ENCODE results near the gene STX17. TPM values are rescaled to one million over a fixed set of nuclear protein-coding genes. Genes with fewer than 3 reads are reported as not detected.

STX17 gene
- total and polyA plus RNA-seq, 10 of the 15 experiments (the other 5 are each of a cell fraction or from before 2014, with no cell fraction given), result 11.5 to 29.3 (median 20.0) TPM

DNA sequence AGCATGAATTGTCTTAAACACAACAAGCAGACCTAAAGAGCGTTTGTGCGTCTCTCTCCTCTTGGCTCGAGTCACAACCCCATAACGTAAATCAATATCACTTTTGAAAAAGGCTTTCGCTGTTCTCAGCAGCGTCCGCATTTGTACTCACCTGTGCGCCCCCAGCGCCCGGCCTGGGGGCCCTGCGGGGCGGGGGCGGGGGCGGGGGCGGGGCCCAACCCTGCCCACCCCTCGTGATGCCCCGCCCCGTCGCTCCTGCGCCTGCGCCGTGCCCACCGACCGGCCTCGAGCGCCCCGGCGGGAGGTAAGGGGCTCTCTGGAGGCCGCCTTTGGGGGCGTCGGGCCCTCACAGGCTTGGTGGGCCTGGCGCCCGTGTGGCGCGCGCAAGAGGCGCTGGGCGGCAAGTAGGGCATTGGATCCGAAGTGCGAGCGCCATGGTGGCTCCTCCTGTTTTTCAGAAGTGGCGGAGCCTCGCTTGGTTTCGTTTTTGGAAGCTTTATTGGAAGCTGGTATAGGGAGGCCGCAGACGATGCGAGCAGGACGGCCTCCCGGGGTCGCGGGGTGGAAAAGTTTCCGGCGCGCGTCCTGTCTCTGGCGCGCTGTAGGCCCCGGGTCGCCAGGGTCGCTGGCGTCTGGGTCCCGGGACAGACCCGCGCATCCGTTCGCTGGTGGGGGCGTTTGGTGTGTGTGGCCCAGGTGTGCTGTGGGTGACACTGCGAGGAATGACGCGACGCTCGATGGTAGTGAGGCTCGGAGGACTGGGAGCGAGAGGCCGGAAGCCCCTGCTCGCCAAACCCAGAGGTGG, at the start of gene STX17 (continued):
- TF ChIP-seq, protein P1, sequence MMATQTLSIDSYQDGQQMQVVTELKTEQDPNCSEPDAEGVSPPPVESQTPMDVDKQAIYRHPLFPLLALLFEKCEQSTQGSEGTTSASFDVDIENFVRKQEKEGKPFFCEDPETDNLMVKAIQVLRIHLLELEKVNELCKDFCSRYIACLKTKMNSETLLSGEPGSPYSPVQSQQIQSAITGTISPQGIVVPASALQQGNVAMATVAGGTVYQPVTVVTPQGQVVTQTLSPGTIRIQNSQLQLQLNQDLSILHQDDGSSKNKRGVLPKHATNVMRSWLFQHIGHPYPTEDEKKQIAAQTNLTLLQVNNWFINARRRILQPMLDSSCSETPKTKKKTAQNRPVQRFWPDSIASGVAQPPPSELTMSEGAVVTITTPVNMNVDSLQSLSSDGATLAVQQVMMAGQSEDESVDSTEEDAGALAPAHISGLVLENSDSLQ (IDR thresholded peaks at IDR 0.05), result no peak
- TF ChIP-seq, protein P2, sequence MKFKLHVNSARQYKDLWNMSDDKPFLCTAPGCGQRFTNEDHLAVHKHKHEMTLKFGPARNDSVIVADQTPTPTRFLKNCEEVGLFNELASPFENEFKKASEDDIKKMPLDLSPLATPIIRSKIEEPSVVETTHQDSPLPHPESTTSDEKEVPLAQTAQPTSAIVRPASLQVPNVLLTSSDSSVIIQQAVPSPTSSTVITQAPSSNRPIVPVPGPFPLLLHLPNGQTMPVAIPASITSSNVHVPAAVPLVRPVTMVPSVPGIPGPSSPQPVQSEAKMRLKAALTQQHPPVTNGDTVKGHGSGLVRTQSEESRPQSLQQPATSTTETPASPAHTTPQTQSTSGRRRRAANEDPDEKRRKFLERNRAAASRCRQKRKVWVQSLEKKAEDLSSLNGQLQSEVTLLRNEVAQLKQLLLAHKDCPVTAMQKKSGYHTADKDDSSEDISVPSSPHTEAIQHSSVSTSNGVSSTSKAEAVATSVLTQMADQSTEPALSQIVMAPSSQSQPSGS (IDR thresholded peaks at IDR 0.05; ENCODE audit: low read length), result no peak
- TF ChIP-seq, protein P3, sequence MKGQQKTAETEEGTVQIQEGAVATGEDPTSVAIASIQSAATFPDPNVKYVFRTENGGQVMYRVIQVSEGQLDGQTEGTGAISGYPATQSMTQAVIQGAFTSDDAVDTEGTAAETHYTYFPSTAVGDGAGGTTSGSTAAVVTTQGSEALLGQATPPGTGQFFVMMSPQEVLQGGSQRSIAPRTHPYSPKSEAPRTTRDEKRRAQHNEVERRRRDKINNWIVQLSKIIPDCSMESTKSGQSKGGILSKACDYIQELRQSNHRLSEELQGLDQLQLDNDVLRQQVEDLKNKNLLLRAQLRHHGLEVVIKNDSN (IDR thresholded peaks at IDR 0.05; ENCODE audit: borderline replicate concordance, extremely low read length, insufficient read depth, low read depth, low read length), result no peak
- TF ChIP-seq, protein P4, sequence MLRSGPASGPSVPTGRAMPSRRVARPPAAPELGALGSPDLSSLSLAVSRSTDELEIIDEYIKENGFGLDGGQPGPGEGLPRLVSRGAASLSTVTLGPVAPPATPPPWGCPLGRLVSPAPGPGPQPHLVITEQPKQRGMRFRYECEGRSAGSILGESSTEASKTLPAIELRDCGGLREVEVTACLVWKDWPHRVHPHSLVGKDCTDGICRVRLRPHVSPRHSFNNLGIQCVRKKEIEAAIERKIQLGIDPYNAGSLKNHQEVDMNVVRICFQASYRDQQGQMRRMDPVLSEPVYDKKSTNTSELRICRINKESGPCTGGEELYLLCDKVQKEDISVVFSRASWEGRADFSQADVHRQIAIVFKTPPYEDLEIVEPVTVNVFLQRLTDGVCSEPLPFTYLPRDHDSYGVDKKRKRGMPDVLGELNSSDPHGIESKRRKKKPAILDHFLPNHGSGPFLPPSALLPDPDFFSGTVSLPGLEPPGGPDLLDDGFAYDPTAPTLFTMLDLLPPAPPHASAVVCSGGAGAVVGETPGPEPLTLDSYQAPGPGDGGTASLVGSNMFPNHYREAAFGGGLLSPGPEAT (IDR thresholded peaks at IDR 0.05; ENCODE audit: low read depth), result no peak
- TF ChIP-seq, protein P5, sequence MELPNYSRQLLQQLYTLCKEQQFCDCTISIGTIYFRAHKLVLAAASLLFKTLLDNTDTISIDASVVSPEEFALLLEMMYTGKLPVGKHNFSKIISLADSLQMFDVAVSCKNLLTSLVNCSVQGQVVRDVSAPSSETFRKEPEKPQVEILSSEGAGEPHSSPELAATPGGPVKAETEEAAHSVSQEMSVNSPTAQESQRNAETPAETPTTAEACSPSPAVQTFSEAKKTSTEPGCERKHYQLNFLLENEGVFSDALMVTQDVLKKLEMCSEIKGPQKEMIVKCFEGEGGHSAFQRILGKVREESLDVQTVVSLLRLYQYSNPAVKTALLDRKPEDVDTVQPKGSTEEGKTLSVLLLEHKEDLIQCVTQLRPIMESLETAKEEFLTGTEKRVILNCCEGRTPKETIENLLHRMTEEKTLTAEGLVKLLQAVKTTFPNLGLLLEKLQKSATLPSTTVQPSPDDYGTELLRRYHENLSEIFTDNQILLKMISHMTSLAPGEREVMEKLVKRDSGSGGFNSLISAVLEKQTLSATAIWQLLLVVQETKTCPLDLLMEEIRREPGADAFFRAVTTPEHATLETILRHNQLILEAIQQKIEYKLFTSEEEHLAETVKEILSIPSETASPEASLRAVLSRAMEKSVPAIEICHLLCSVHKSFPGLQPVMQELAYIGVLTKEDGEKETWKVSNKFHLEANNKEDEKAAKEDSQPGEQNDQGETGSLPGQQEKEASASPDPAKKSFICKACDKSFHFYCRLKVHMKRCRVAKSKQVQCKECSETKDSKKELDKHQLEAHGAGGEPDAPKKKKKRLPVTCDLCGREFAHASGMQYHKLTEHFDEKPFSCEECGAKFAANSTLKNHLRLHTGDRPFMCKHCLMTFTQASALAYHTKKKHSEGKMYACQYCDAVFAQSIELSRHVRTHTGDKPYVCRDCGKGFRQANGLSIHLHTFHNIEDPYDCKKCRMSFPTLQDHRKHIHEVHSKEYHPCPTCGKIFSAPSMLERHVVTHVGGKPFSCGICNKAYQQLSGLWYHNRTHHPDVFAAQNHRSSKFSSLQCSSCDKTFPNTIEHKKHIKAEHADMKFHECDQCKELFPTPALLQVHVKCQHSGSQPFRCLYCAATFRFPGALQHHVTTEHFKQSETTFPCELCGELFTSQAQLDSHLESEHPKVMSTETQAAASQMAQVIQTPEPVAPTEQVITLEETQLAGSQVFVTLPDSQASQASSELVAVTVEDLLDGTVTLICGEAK (IDR thresholded peaks at IDR 0.05; ENCODE audit: borderline replicate concordance), result no peak
- TF ChIP-seq NRF1 (conservative IDR thresholded peaks at IDR 0.05; ENCODE audit: low read depth, low read length) (peak; percentile 58), RCOR1 (conservative IDR thresholded peaks at IDR 0.05; ENCODE audit: low read depth, low read length) (no peak), HCFC1 (IDR thresholded peaks at IDR 0.05; ENCODE audit: low read length) (0 out of 2 replicates have a peak, but pooled peaks have one; percentile 12), SRF (IDR thresholded peaks at IDR 0.05; ENCODE audit: low read depth in 2 of 2, low read length in 2 of 2) (no peak), RBBP5 (conservative IDR thresholded peaks at IDR 0.05) (peak; percentile 93)
- TF ChIP-seq, protein P6, sequence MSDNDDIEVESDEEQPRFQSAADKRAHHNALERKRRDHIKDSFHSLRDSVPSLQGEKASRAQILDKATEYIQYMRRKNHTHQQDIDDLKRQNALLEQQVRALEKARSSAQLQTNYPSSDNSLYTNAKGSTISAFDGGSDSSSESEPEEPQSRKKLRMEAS (IDR thresholded peaks at IDR 0.05; ENCODE audit: low read depth, low read length), result no peak
- TF ChIP-seq, protein P7, sequence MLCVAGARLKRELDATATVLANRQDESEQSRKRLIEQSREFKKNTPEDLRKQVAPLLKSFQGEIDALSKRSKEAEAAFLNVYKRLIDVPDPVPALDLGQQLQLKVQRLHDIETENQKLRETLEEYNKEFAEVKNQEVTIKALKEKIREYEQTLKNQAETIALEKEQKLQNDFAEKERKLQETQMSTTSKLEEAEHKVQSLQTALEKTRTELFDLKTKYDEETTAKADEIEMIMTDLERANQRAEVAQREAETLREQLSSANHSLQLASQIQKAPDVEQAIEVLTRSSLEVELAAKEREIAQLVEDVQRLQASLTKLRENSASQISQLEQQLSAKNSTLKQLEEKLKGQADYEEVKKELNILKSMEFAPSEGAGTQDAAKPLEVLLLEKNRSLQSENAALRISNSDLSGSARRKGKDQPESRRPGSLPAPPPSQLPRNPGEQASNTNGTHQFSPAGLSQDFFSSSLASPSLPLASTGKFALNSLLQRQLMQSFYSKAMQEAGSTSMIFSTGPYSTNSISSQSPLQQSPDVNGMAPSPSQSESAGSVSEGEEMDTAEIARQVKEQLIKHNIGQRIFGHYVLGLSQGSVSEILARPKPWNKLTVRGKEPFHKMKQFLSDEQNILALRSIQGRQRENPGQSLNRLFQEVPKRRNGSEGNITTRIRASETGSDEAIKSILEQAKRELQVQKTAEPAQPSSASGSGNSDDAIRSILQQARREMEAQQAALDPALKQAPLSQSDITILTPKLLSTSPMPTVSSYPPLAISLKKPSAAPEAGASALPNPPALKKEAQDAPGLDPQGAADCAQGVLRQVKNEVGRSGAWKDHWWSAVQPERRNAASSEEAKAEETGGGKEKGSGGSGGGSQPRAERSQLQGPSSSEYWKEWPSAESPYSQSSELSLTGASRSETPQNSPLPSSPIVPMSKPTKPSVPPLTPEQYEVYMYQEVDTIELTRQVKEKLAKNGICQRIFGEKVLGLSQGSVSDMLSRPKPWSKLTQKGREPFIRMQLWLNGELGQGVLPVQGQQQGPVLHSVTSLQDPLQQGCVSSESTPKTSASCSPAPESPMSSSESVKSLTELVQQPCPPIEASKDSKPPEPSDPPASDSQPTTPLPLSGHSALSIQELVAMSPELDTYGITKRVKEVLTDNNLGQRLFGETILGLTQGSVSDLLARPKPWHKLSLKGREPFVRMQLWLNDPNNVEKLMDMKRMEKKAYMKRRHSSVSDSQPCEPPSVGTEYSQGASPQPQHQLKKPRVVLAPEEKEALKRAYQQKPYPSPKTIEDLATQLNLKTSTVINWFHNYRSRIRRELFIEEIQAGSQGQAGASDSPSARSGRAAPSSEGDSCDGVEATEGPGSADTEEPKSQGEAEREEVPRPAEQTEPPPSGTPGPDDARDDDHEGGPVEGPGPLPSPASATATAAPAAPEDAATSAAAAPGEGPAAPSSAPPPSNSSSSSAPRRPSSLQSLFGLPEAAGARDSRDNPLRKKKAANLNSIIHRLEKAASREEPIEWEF (IDR thresholded peaks at IDR 0.05; ENCODE audit: insufficient replicate concordance, low read depth, low read length), result no peak
